ENCODE data around the gene DFFB. TPM values are rescaled to one million over a fixed set of nuclear protein-coding genes. Genes with fewer than 3 reads are reported as not detected.
"Not testable (repeated sequence)": the region's sequence is repeated elsewhere in the genome, so short reads cannot be mapped to it uniquely, and the experiment has no call there.

The DFFB gene
- total RNA-seq: 15.2 and 17.3 TPM in 2 replicates

- Mint-ChIP-seq H3K27ac (peak within 1 kb of the TSS; percentile 81), H3K4me1 (ENCODE audit: low read depth) (peaks cover 16% of the 10 kb centered on the region), H3K9me3 (no peaks in the 10 kb centered on the region), H3K4me3 (ENCODE audit: low read depth) (peak within 1 kb of the TSS; percentile 97), H3K27me3 (ENCODE audit: low read depth) (no peaks in the 10 kb centered on the region), H3K36me3 (ENCODE audit: low read depth) (no peaks in the 10 kb centered on the region)
- intact Hi-C loops (cut with micrococcal nuclease): loop anchor here (1.0 to 5.0 kb wide), 2 partner anchors 43 to 205 kb away; partner anchors contain the start of genes C1orf174, TP73 and WRAP73
- peak; percentile 95 for DNase-seq (ENCODE audit: low spot score)
These were observed at the start of gene DFFB, which contains the start of gene CEP104 for GRCh38 chr1:3856923-3857790. Gene DFFB (plus strand): TSS chr1:3857476. CDS start chr1:3857604, 128 bp downstream. Gene CEP104 (minus strand): TSS chr1:3857211. CDS start chr1:3852407, 4,804 bp downstream.

GRCh38 chr1:3807769-3808168, 49.5 kb upstream of the DFFB start:
- intact Hi-C loops (cut with micrococcal nuclease): no loop called here
- Mint-ChIP-seq H3K27ac (no peak overlapping the region), H3K4me1 (ENCODE audit: low read depth) (no peaks in the 10 kb centered on the region), H3K36me3 (ENCODE audit: low read depth) (no peaks in the 10 kb centered on the region), H3K9me3 (no peaks in the 10 kb centered on the region), H3K4me3 (ENCODE audit: low read depth) (no peak overlapping the region), H3K27me3 (ENCODE audit: low read depth) (no peaks in the 10 kb centered on the region)
- DNase-seq (ENCODE audit: low spot score): no peak

- DNase-seq (ENCODE audit: low spot score): no peak
- Mint-ChIP-seq H3K4me3 (ENCODE audit: low read depth) (no peak overlapping the region), H3K36me3 (ENCODE audit: low read depth) (no peaks in the 10 kb centered on the region), H3K27ac (no peak overlapping the region), H3K27me3 (ENCODE audit: low read depth) (no peaks in the 10 kb centered on the region), H3K9me3 (no peaks in the 10 kb centered on the region), H3K4me1 (ENCODE audit: low read depth) (no peaks in the 10 kb centered on the region)
- intact Hi-C loops (cut with micrococcal nuclease): no loop called here
These were observed 47.6 kb upstream of the DFFB start for GRCh38 chr1:3809680-3810079.

GRCh38 chr1:3810149-3810761, 47.0 kb upstream of the DFFB start:
- H3K27me3 Mint-ChIP-seq (ENCODE audit: low read depth); H3K4me3 Mint-ChIP-seq (ENCODE audit: low read depth); H3K4me1 Mint-ChIP-seq (ENCODE audit: low read depth); H3K36me3 Mint-ChIP-seq (ENCODE audit: low read depth); intact Hi-C loops (cut with micrococcal nuclease); DNase-seq (ENCODE audit: low spot score); H3K9me3 Mint-ChIP-seq; H3K27ac Mint-ChIP-seq: not testable (repeated sequence)

GRCh38 chr1:3811595-3811911, 45.7 kb upstream of the DFFB start:
- Mint-ChIP-seq H3K4me1 (ENCODE audit: low read depth) (no peaks in the 10 kb centered on the region), H3K27me3 (ENCODE audit: low read depth) (no peaks in the 10 kb centered on the region), H3K36me3 (ENCODE audit: low read depth) (no peaks in the 10 kb centered on the region), H3K9me3 (no peaks in the 10 kb centered on the region), H3K4me3 (ENCODE audit: low read depth) (no peak overlapping the region), H3K27ac (no peak overlapping the region)
- DNase-seq (ENCODE audit: low spot score): no peak
- intact Hi-C loops (cut with micrococcal nuclease): no loop called here

- no peak overlapping the region for H3K27ac Mint-ChIP-seq
- no peak for DNase-seq (ENCODE audit: low spot score)
- no peaks in the 10 kb centered on the region for H3K27me3 Mint-ChIP-seq (ENCODE audit: low read depth)
- no peaks in the 10 kb centered on the region for H3K36me3 Mint-ChIP-seq (ENCODE audit: low read depth)
- no peak overlapping the region for H3K4me3 Mint-ChIP-seq (ENCODE audit: low read depth)
- intact Hi-C loops (cut with micrococcal nuclease): no loop called here
- no peaks in the 10 kb centered on the region for H3K9me3 Mint-ChIP-seq
- H3K4me1 Mint-ChIP-seq (ENCODE audit: low read depth): no peaks in the 10 kb centered on the region
These were observed 43.2 kb upstream of the DFFB start for GRCh38 chr1:3814065-3814464.

- DNase-seq (ENCODE audit: low spot score): no peak
- intact Hi-C loops (cut with micrococcal nuclease): no loop called here
- H3K4me3 Mint-ChIP-seq (ENCODE audit: low read depth): no peak overlapping the region
- no peaks in the 10 kb centered on the region for H3K4me1 Mint-ChIP-seq (ENCODE audit: low read depth)
- no peaks in the 10 kb centered on the region for H3K9me3 Mint-ChIP-seq
- peaks cover 2% of the 10 kb centered on the region for H3K36me3 Mint-ChIP-seq (ENCODE audit: low read depth)
- H3K27me3 Mint-ChIP-seq (ENCODE audit: low read depth): no peaks in the 10 kb centered on the region
- no peak overlapping the region for H3K27ac Mint-ChIP-seq
These were observed 42.3 kb upstream of the DFFB start for GRCh38 chr1:3814771-3815561.

GRCh38 chr1:3816331-3817137, 40.7 kb upstream of the DFFB start:
- H3K4me1 Mint-ChIP-seq (ENCODE audit: low read depth): no peaks in the 10 kb centered on the region
- no peaks in the 10 kb centered on the region for H3K27me3 Mint-ChIP-seq (ENCODE audit: low read depth)
- intact Hi-C loops (cut with micrococcal nuclease): no loop called here
- peaks cover 5% of the 10 kb centered on the region for H3K36me3 Mint-ChIP-seq (ENCODE audit: low read depth)
- no peak for DNase-seq (ENCODE audit: low spot score)
- no peaks in the 10 kb centered on the region for H3K9me3 Mint-ChIP-seq
- no peak overlapping the region for H3K4me3 Mint-ChIP-seq (ENCODE audit: low read depth)
- H3K27ac Mint-ChIP-seq: no peak overlapping the region

GRCh38 chr1:3817138-3817740, 40.0 kb upstream of the DFFB start:
- no peaks in the 10 kb centered on the region for H3K9me3 Mint-ChIP-seq
- no peaks in the 10 kb centered on the region for H3K4me1 Mint-ChIP-seq (ENCODE audit: low read depth)
- intact Hi-C loops (cut with micrococcal nuclease): no loop called here
- H3K4me3 Mint-ChIP-seq (ENCODE audit: low read depth): no peak overlapping the region
- H3K27me3 Mint-ChIP-seq (ENCODE audit: low read depth): no peaks in the 10 kb centered on the region
- peaks cover 5% of the 10 kb centered on the region for H3K36me3 Mint-ChIP-seq (ENCODE audit: low read depth)
- DNase-seq (ENCODE audit: low spot score): no peak
- no peak overlapping the region for H3K27ac Mint-ChIP-seq

GRCh38 chr1:3817821-3818597, 39.3 kb upstream of the DFFB start:
- H3K9me3 Mint-ChIP-seq: no peaks in the 10 kb centered on the region
- H3K36me3 Mint-ChIP-seq (ENCODE audit: low read depth): peaks cover 5% of the 10 kb centered on the region
- intact Hi-C loops (cut with micrococcal nuclease): no loop called here
- no peak overlapping the region for H3K4me3 Mint-ChIP-seq (ENCODE audit: low read depth)
- H3K4me1 Mint-ChIP-seq (ENCODE audit: low read depth): no peaks in the 10 kb centered on the region
- H3K27ac Mint-ChIP-seq: no peak overlapping the region
- H3K27me3 Mint-ChIP-seq (ENCODE audit: low read depth): no peaks in the 10 kb centered on the region
- no peak for DNase-seq (ENCODE audit: low spot score)

GRCh38 chr1:3819771-3820200, 37.5 kb upstream of the DFFB start:
- Mint-ChIP-seq H3K4me3 (ENCODE audit: low read depth) (no peak overlapping the region), H3K36me3 (ENCODE audit: low read depth) (peaks cover 5% of the 10 kb centered on the region), H3K4me1 (ENCODE audit: low read depth) (no peaks in the 10 kb centered on the region), H3K27me3 (ENCODE audit: low read depth) (no peaks in the 10 kb centered on the region), H3K9me3 (no peaks in the 10 kb centered on the region), H3K27ac (no peak overlapping the region)
- intact Hi-C loops (cut with micrococcal nuclease): no loop called here
- DNase-seq (ENCODE audit: low spot score): no peak
